BJ (cell line): ENCODE data around the gene CACNA1A. TPM values are rescaled to one million over a fixed set of nuclear protein-coding genes. Genes with fewer than 3 reads are reported as not detected.

Experiments
- CTCF ChIA-PET: fragments of 350-600 bp; formaldehyde crosslinking; extraction: SDS; loops from one replicate; lab custom pipeline; 2021; ENCODE audit warnings: antibody characterized with exemption, inconsistent platforms; lab: Yijun Ruan, JAX
- POLR2A ChIA-PET: fragments of 300-600 bp; sonication (Branson Sonifier 250); formaldehyde crosslinking; extraction: SDS; loops from one replicate; lab custom pipeline; 2021; ENCODE audit warnings: antibody characterized with exemption; lab: Charles Lee
- DNase-seq: peaks from one replicate; pipeline ENCODE4 v3.0.0-alpha.2; 2011; ENCODE audit warnings: low read depth
- H3K27me3 ChIP-seq: 2 replicates; pipeline ENCODE4 v1.6.0; 2011; ENCODE audit warnings: low read length; ENCODE audit not compliant: control insufficient read depth, insufficient read depth
- H3K36me3 ChIP-seq: 2 replicates; pipeline ENCODE4 v1.5.1; 2011; ENCODE audit warnings: low read length; ENCODE audit not compliant: control insufficient read depth, insufficient read depth
- H3K4me3 ChIP-seq: 2 replicates; pipeline ENCODE4 v1.5.1; 2011; ENCODE audit warnings: low read depth, mild to moderate bottlenecking, control low read depth, low read length
- CTCF ChIP-seq: IDR thresholded peaks from 2 replicates; pipeline ENCODE4 v1.5.1; 2011; ENCODE audit warnings: low read depth, mild to moderate bottlenecking, control low read depth, inconsistent platforms, low read length, moderate library complexity; ENCODE audit not compliant: insufficient read depth
- polyA plus RNA-seq: library from polyadenylated mRNA; depleted of rRNA; stranded (reverse); fragments of >200 nt; gene quantifications from 2 replicates; pipeline ENCODE4 v1.2.3, GENCODE V29; 2011

CACNA1A gene
- polyA plus RNA-seq, 1 experiment, result 2.9 TPM

- H3K36me3 ChIP-seq, result no peaks in the 10 kb centered on the region
- POLR2A ChIA-PET, result interaction anchor here (0.6 to 0.9 kb wide), 2 partner anchors 9 to 10 kb away, joined by 3 to 5 read pairs; no protein-coding TSS in a partner anchor
- H3K27me3 ChIP-seq, result no peaks in the 10 kb centered on the region
- H3K4me3 ChIP-seq, result 0 out of 2 replicates have a peak overlapping the region, but pooled peaks have one; percentile 3
- TF ChIP-seq CTCF, result no peak
- DNase-seq, result no peak
- CTCF ChIA-PET, result interaction anchor here (0.6 to 2.1 kb wide), 6 partner anchors 9 to 199 kb away, joined by 3 to 6 read pairs (median 3); partner anchors contain the start of genes IER2 and STX10
Observed at GRCh38 chr19:13164343-13165161, 341.7 kb downstream of the CACNA1A start.

GRCh38 chr19:13163609-13164342 lies 342.5 kb downstream of the CACNA1A start:
- no peak for TF ChIP-seq CTCF
- CTCF ChIA-PET, result interaction anchor here (0.6 to 2.1 kb wide), 5 partner anchors 9 to 198 kb away, joined by 3 to 6 read pairs (median 3); partner anchors contain the start of genes IER2 and STX10
- Histone ChIP-seq H3K36me3 (no peaks in the 10 kb centered on the region), H3K4me3 (0 out of 2 replicates have a peak overlapping the region, but pooled peaks have one; percentile 3), H3K27me3 (no peaks in the 10 kb centered on the region)
- DNase-seq, result peak; percentile 59
- POLR2A ChIA-PET, result interaction anchor here (0.6 to 0.9 kb wide), 2 partner anchors 9 to 10 kb away, joined by 3 to 5 read pairs; no protein-coding TSS in a partner anchor

GRCh38 chr19:13162724-13163608 lies 343.3 kb downstream of the CACNA1A start:
- no peak for TF ChIP-seq CTCF
- Histone ChIP-seq H3K36me3 (no peaks in the 10 kb centered on the region), H3K27me3 (no peaks in the 10 kb centered on the region), H3K4me3 (peak overlapping the region; percentile 10; the same call in 1 of the 2 replicates)
- CTCF ChIA-PET, result interaction anchor here (0.7 to 2.1 kb wide), 9 partner anchors 8 to 1742 kb away, joined by 3 to 6 read pairs (median 3); no protein-coding TSS in a partner anchor
- POLR2A ChIA-PET, result no interaction called here
- peak; percentile 93 for DNase-seq

- TF ChIP-seq CTCF, result no peak
- no peak overlapping the region for H3K4me3 ChIP-seq
- no peaks in the 10 kb centered on the region for H3K27me3 ChIP-seq
- ChIA-PET POLR2A (interaction anchor here (0.6 kb wide), 1 partner anchor 8 kb away, joined by 3 read pairs; no protein-coding TSS in a partner anchor), CTCF (interaction anchor here (1.2 kb wide), 1 partner anchor 117 kb away, joined by 3 read pairs; no protein-coding TSS in a partner anchor)
- DNase-seq, result no peak
- no peaks in the 10 kb centered on the region for H3K36me3 ChIP-seq
Observed at GRCh38 chr19:13160557-13160956, 345.7 kb downstream of the CACNA1A start.
